Neural cell (in vitro differentiated cells): ENCODE data around the gene RHOXF1. TPM values are rescaled to one million over a fixed set of nuclear protein-coding genes. Genes with fewer than 3 reads are reported as not detected.

Source experiments
- H2AFZ ChIP-seq: fragments of 200-600, 300-800 bp; sonication (generic), shearing (Covaris generic); 2 replicates; pipeline ENCODE4 v1.6.0; 2014; ENCODE audit warnings: low read depth, mild to moderate bottlenecking, antibody characterized with exemption, low read length, moderate library complexity
- H3F3A ChIP-seq: fragments of 200-600 bp; shearing (Covaris generic); 2 replicates; pipeline ENCODE4 v1.6.1; 2016; ENCODE audit warnings: mild to moderate bottlenecking, moderate library complexity, mixed read lengths, antibody characterized with exemption, low read length; ENCODE audit not compliant: insufficient read depth, poor library complexity, severe bottlenecking
- H3K27ac ChIP-seq: fragments of 200-600, 300-800 bp; sonication (generic), shearing (Covaris generic); 2 replicates; pipeline ENCODE4 v1.5.1; 2014; ENCODE audit warnings: mild to moderate bottlenecking, low read length, moderate library complexity
- H3K27me3 ChIP-seq: fragments of 300-800, 200-600 bp; sonication (generic), shearing (Covaris generic); 2 replicates; pipeline ENCODE4 v1.6.0; 2014; ENCODE audit warnings: mild to moderate bottlenecking, low read depth, low read length, moderate library complexity; ENCODE audit not compliant: insufficient read depth
- H3K36me3 ChIP-seq: fragments of 300-800, 200-600 bp; sonication (generic), shearing (Covaris generic); 2 replicates; pipeline ENCODE4 v1.5.1; 2014; ENCODE audit warnings: mild to moderate bottlenecking, antibody characterized with exemption, low read length, moderate library complexity; ENCODE audit not compliant: insufficient read depth
- H3K4me2 ChIP-seq: fragments of 300-800, 200-600 bp; sonication (generic), shearing (Covaris generic); 2 replicates; pipeline ENCODE4 v1.6.0; 2014; ENCODE audit warnings: mild to moderate bottlenecking, low read length
- H3K4me3 ChIP-seq: fragments of 300-800, 200-600 bp; sonication (generic), shearing (Covaris generic); 2 replicates; pipeline ENCODE4 v1.5.1; 2014; ENCODE audit warnings: mild to moderate bottlenecking, low read length, moderate library complexity
- H3K79me2 ChIP-seq: fragments of 200-600 bp; shearing (Covaris generic); replicated peaks from 2 replicates; pipeline ENCODE4 v1.6.0; 2014; ENCODE audit warnings: mild to moderate bottlenecking, low read length, moderate library complexity; ENCODE audit not compliant: insufficient read depth
- H3K9ac ChIP-seq: fragments of 300-800, 200-600 bp; sonication (generic), shearing (Covaris generic); 2 replicates; pipeline ENCODE4 v1.6.1; 2016; ENCODE audit warnings: mild to moderate bottlenecking, low read length, mixed read lengths
- H3K9me2 ChIP-seq: fragments of 200-600 bp; shearing (Covaris generic); 2 replicates; pipeline ENCODE4 v1.6.1; 2016; ENCODE audit warnings: mild to moderate bottlenecking, low read length, mixed read lengths; ENCODE audit not compliant: insufficient read depth
- H3K9me3 ChIP-seq: fragments of 200-600, 300-800 bp; sonication (generic), shearing (Covaris generic); 2 replicates; pipeline ENCODE4 v1.6.1; 2016; ENCODE audit warnings: mild to moderate bottlenecking, mixed run types, low read length, moderate library complexity, mixed read lengths
- H4K20me1 ChIP-seq: fragments of 200-600 bp; shearing (Covaris generic); 2 replicates; pipeline ENCODE4 v1.6.1; 2016; ENCODE audit warnings: mild to moderate bottlenecking, mixed run types; ENCODE audit not compliant: insufficient read depth
- CTCF ChIP-seq: fragments of 450-650 bp; IDR thresholded peaks from 2 replicates; pipeline ENCODE4 v1.5.1; 2014; ENCODE audit warnings: antibody characterized with exemption, mild to moderate bottlenecking, moderate library complexity; ENCODE audit not compliant: poor library complexity, severe bottlenecking
- EP300 ChIP-seq: fragments of 450-650 bp; conservative IDR thresholded peaks from 2 replicates; pipeline ENCODE4 v1.6.1; 2014; ENCODE audit warnings: antibody characterized with exemption, mild to moderate bottlenecking, moderate library complexity; ENCODE audit not compliant: poor library complexity, severe bottlenecking
- EZH2 ChIP-seq: fragments of 200-600, 300-800 bp; shearing (Covaris generic), sonication (generic); IDR thresholded peaks from 2 replicates; pipeline ENCODE4 v1.6.1; 2014; ENCODE audit warnings: antibody characterized with exemption, low read length, borderline replicate concordance, mild to moderate bottlenecking; ENCODE audit not compliant: insufficient read depth, poor library complexity, severe bottlenecking
- MXI1 ChIP-seq: fragments of 450-650 bp; conservative IDR thresholded peaks from 2 replicates; pipeline ENCODE4 v1.6.1; 2014; ENCODE audit warnings: antibody characterized with exemption, mild to moderate bottlenecking; ENCODE audit not compliant: poor library complexity, severe bottlenecking
- POLR2AphosphoS5 ChIP-seq: IDR thresholded peaks from 2 replicates; pipeline ENCODE4 v1.6.1; 2012
- RAD21 ChIP-seq: fragments of 450-650 bp; conservative IDR thresholded peaks from 2 replicates; pipeline ENCODE4 v1.6.1; 2014; ENCODE audit warnings: antibody characterized with exemption, mild to moderate bottlenecking, moderate library complexity
- REST ChIP-seq: IDR thresholded peaks from 2 replicates; pipeline ENCODE4 v1.6.1; 2012; ENCODE audit warnings: borderline replicate concordance
- SMC3 ChIP-seq: fragments of 450-650 bp; conservative IDR thresholded peaks from 2 replicates; pipeline ENCODE4 v1.6.1; 2014; ENCODE audit warnings: antibody characterized with exemption, mild to moderate bottlenecking, moderate library complexity; ENCODE audit not compliant: poor library complexity
- TAF1 ChIP-seq: IDR thresholded peaks from 2 replicates; pipeline ENCODE4 v1.6.1; 2012; ENCODE audit warnings: low read depth
- polyA plus RNA-seq: library from polyadenylated mRNA; depleted of rRNA; stranded (reverse); fragments of >200 nt; gene quantifications from 2 replicates; pipeline ENCODE4 v1.2.3, GENCODE V29; 2014

RHOXF1 gene
- polyA plus RNA-seq, 1 donor from 2014 or later, result 1.6 TPM

GRCh38 chrX:120137439-120137838 is 21.7 kb upstream of the RHOXF1 start:
- Histone ChIP-seq H2AFZ (no peak overlapping the region), H3F3A (no peaks in the 10 kb centered on the region), H3K4me2 (no peak overlapping the region), H3K9me2 (no peaks in the 10 kb centered on the region), H3K79me2 (no peaks in the 10 kb centered on the region), H4K20me1 (no peaks in the 10 kb centered on the region), H3K27me3 (no peaks in the 10 kb centered on the region), H3K27ac (no peak overlapping the region), H3K4me3 (no peak overlapping the region), H3K9ac (no peak overlapping the region), H3K9me3 (no peaks in the 10 kb centered on the region), H3K36me3 (no peaks in the 10 kb centered on the region)
- TF ChIP-seq REST (no peak), TAF1 (no peak), CTCF (no peak), EP300 (no peak), POLR2AphosphoS5 (no peak), EZH2 (no peak), MXI1 (no peak), SMC3 (no peak), RAD21 (no peak)

- TF ChIP-seq EZH2 (no peak), EP300 (no peak), POLR2AphosphoS5 (no peak), TAF1 (no peak), REST (no peak), SMC3 (no peak), RAD21 (no peak)
- H3K79me2 ChIP-seq, result no peaks in the 10 kb centered on the region
- no peak overlapping the region for H3K4me2 ChIP-seq
- H3K4me3 ChIP-seq, result no peak overlapping the region
- no peaks in the 10 kb centered on the region for H3K36me3 ChIP-seq
- no peaks in the 10 kb centered on the region for H3K27me3 ChIP-seq
- no peaks in the 10 kb centered on the region for H3K9me3 ChIP-seq
- H2AFZ ChIP-seq, result no peak overlapping the region
- H3K9me2 ChIP-seq, result no peaks in the 10 kb centered on the region
- H4K20me1 ChIP-seq, result no peaks in the 10 kb centered on the region
- no peaks in the 10 kb centered on the region for H3F3A ChIP-seq
- no peak overlapping the region for H3K9ac ChIP-seq
- H3K27ac ChIP-seq, result no peak overlapping the region
Measured at GRCh38 chrX:120136840-120137239, 21.1 kb upstream of the RHOXF1 start.
